GM21723 (cell line): ENCODE measurements around the gene EXOSC10.
"Not testable (repeated sequence)": the region's sequence is repeated elsewhere in the genome, so short reads cannot be mapped to it uniquely, and the experiment has no call there.

Experiments used
- ATAC-seq: cut with Tn5 transposase; IDR thresholded peaks from one replicate; pipeline ENCODE4 v1.9.1; 2021; ENCODE audit warnings: mild to moderate bottlenecking, moderate library complexity; ENCODE audit not compliant: unreplicated experiment

The EXOSC10 gene

GRCh38 chr1:11044849-11045427 lies 54.7 kb downstream of the EXOSC10 start:
- ATAC-seq, result no peak

GRCh38 chr1:11044086-11044848 lies 55.4 kb downstream of the EXOSC10 start:
- ATAC-seq, result no peak

GRCh38 chr1:11042995-11043874 lies 56.4 kb downstream of the EXOSC10 start:
- ATAC-seq, result no peak

GRCh38 chr1:11042065-11042464 lies 57.6 kb downstream of the EXOSC10 start:
- ATAC-seq, result no peak

GRCh38 chr1:11041048-11041447 lies 58.6 kb downstream of the EXOSC10 start:
- no peak for ATAC-seq

- ATAC-seq, result not testable (repeated sequence)
These were observed 59.6 kb downstream of the EXOSC10 start for GRCh38 chr1:11040105-11040429.

- no peak for ATAC-seq
These were observed 60.1 kb downstream of the EXOSC10 start for GRCh38 chr1:11039351-11040104.

GRCh38 chr1:11037740-11038182 lies 61.9 kb downstream of the EXOSC10 start:
- no peak for ATAC-seq

GRCh38 chr1:11037019-11037739 lies 62.5 kb downstream of the EXOSC10 start:
- ATAC-seq, result not testable (repeated sequence)

GRCh38 chr1:11031624-11032262 lies 67.9 kb downstream of the EXOSC10 start:
- ATAC-seq, result no peak

- no peak for ATAC-seq
These were observed 68.8 kb downstream of the EXOSC10 start for GRCh38 chr1:11030865-11031264.

GRCh38 chr1:11028018-11028417 lies 71.7 kb downstream of the EXOSC10 start:
- ATAC-seq, result no peak

- no peak for ATAC-seq
These were observed 72.4 kb downstream of the EXOSC10 start for GRCh38 chr1:11027316-11027715.

GRCh38 chr1:11026903-11027302 lies 72.8 kb downstream of the EXOSC10 start:
- no peak for ATAC-seq

GRCh38 chr1:11026052-11026451 lies 73.6 kb downstream of the EXOSC10 start:
- ATAC-seq, result no peak

- no peak for ATAC-seq
These were observed 74.1 kb downstream of the EXOSC10 start for GRCh38 chr1:11025618-11026017.

GRCh38 chr1:11024874-11025203 lies 74.8 kb downstream of the EXOSC10 start:
- ATAC-seq, result no peak

GRCh38 chr1:11024154-11024873 lies 75.4 kb downstream of the EXOSC10 start:
- ATAC-seq, result no peak

GRCh38 chr1:11023201-11023600 lies 76.5 kb downstream of the EXOSC10 start:
- no peak for ATAC-seq
